Central memory CD8-positive, alpha-beta T cell (primary cell): ENCODE data around the gene CHST11.

ENCODE experiments used
- ATAC-seq: fragments of 150-1000 bp; cut with Tn5 transposase; replicated peaks from 2 replicates; pipeline ENCODE4 v1.10.0; 2022; ENCODE audit warnings: mild to moderate bottlenecking, moderate FRiP score, moderate number of reproducible peaks; ENCODE audit not compliant: poor library complexity, severe bottlenecking; ENCODE audit errors: extremely low read depth
- DNase-seq, 2 donors: peaks; one replicate each; pipeline ENCODE4 v3.0.0; 2021; ENCODE audit warnings: low spot score in 2 of 2
- H3K27ac Mint-ChIP-seq: one replicate; pipeline ENCODE4 v1.8.0; 2022; ENCODE audit warnings: low read depth, mild to moderate bottlenecking, moderate library complexity, mixed read lengths
- H3K27me3 Mint-ChIP-seq: one replicate; pipeline ENCODE4 v1.8.0; 2022; ENCODE audit warnings: mixed read lengths
- H3K36me3 Mint-ChIP-seq: one replicate; pipeline ENCODE4 v1.8.0; 2022; ENCODE audit warnings: mild to moderate bottlenecking, moderate library complexity, mixed read lengths; ENCODE audit not compliant: insufficient read depth
- H3K4me1 Mint-ChIP-seq: one replicate; pipeline ENCODE4 v1.8.0; 2022; ENCODE audit warnings: mixed read lengths
- H3K4me3 Mint-ChIP-seq: one replicate; pipeline ENCODE4 v1.8.0; 2022; ENCODE audit warnings: mild to moderate bottlenecking, moderate library complexity, mixed read lengths
- H3K9me3 Mint-ChIP-seq: one replicate; pipeline ENCODE4 v1.8.0; 2022; ENCODE audit warnings: mixed read lengths

CHST11 gene

DNA sequence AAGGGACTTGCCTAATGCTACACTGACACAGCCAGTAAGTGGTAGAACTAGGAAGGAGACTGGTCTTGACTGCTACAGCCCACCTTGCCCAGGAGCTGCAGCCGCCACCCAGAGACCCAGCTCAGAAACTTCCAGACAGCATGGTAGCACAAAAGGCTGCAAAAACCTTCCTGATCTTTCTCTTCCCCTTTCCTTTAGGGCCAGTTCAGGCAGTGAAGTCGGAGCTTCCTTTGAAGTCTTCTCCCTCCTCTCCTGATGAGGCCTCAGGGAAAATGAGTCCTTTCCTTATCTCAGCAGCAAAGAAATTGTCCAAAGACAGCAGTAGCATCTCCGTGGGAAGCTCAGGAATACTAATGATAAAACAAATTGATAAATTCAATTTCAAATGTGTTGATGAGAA, 21.0 kb upstream of the CHST11 start:
- H3K4me3 Mint-ChIP-seq = no peak overlapping the region
- ATAC-seq (no peak), DNase-seq (no peak)
- no peaks in the 10 kb centered on the region for H3K27me3 Mint-ChIP-seq
- H3K36me3 Mint-ChIP-seq = no peaks in the 10 kb centered on the region
- no peak overlapping the region for H3K27ac Mint-ChIP-seq
- H3K9me3 Mint-ChIP-seq = no peaks in the 10 kb centered on the region
- H3K4me1 Mint-ChIP-seq = peaks cover 9% of the 10 kb centered on the region

DNA sequence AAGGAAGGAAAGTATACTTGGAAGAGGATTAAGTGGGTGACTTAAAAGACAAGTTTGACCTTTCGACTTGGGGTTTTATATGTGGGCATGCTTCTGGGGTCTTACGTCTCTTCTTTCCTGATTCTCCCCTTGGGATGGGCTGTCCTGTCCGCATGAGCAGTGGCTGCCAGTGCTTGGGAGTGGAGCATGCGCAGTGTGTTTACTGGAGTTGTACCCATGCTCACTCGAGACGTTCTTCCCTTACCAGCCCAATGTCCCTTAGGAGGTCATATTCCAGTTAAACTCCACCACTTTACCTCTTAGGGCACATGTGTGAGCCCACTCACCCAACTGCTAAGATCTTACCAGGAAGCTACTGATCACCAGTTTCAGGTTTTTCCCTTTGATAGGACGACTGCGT, 20.0 kb upstream of the CHST11 start:
- DNase-seq = no peak
- no peaks in the 10 kb centered on the region for H3K36me3 Mint-ChIP-seq
- ATAC-seq = no peak
- peaks cover 9% of the 10 kb centered on the region for H3K4me1 Mint-ChIP-seq
- no peaks in the 10 kb centered on the region for H3K9me3 Mint-ChIP-seq
- H3K27ac Mint-ChIP-seq = no peak overlapping the region
- H3K27me3 Mint-ChIP-seq = no peaks in the 10 kb centered on the region
- no peak overlapping the region for H3K4me3 Mint-ChIP-seq

DNA sequence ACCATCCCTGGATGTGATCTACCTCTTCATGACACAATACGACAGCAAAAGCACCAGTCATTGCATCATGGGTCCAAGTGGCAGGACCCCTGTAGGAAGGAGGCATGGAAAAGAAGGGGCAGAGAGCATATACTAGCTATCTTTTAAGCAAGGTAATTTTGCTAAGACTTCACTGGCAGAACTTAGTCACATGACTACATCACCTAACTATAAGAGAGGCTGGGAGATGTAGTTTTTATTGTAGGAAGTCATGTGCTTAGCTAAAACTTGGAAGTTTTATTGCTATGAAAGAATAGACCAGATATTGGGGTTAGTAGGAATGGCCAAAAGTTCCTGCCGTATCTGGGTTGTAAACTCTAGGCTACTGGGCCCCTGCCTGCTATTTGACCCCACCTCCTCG, 18.6 kb upstream of the CHST11 start:
- peaks cover 9% of the 10 kb centered on the region for H3K4me1 Mint-ChIP-seq
- no peaks in the 10 kb centered on the region for H3K36me3 Mint-ChIP-seq
- ATAC-seq = no peak
- H3K9me3 Mint-ChIP-seq = no peaks in the 10 kb centered on the region
- no peaks in the 10 kb centered on the region for H3K27me3 Mint-ChIP-seq
- no peak overlapping the region for H3K4me3 Mint-ChIP-seq
- no peak for DNase-seq
- no peak overlapping the region for H3K27ac Mint-ChIP-seq

DNA sequence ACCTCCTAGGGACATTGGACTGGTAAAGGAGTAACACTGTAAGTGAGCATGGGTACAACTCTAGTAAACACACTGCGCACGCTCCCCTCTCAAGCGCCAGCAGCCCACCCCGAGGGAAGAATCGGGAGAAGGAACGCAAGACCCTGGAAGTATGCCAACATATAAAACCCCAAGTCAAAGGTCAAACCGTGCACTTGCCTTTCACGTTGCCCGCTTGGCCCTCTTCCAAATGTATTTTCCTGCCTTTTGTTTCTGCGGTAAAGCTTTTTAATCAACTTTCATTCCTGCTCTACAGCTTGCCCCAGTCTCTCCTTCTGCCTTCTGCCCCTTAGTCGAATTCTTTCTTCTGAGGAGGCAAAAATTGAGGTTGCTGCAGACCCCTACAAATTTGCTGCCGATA, 17.6 kb upstream of the CHST11 start:
- no peak overlapping the region for H3K27ac Mint-ChIP-seq
- H3K36me3 Mint-ChIP-seq = no peaks in the 10 kb centered on the region
- peaks cover 9% of the 10 kb centered on the region for H3K4me1 Mint-ChIP-seq
- no peaks in the 10 kb centered on the region for H3K27me3 Mint-ChIP-seq
- H3K9me3 Mint-ChIP-seq = no peaks in the 10 kb centered on the region
- no peak overlapping the region for H3K4me3 Mint-ChIP-seq
- DNase-seq = no peak
- no peak for ATAC-seq

DNA sequence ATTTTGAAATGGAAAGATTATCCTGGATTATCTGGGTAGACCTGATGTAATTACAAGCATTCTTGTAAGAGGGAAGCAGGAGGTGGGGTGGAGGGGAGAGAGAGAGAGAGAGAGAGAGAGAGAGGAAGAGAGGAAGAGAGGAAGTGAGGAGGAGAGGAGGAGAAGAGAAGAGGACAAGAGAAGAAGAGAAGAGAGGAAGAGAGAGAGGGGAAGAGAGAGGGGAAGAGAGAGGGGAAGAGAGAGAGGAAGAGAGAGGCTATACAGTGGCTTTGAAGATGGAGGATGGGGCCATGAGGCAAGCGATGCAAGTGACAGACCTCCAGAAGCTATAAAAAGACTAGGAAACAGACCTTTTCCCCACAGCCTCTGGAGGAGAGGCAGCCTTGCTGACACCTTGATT, 13.7 kb upstream of the CHST11 start:
- ATAC-seq (no peak), DNase-seq (no peak)
- Mint-ChIP-seq H3K27me3 (no peaks in the 10 kb centered on the region), H3K27ac (no peak overlapping the region), H3K4me1 (peaks cover 2% of the 10 kb centered on the region), H3K4me3 (no peak overlapping the region), H3K36me3 (no peaks in the 10 kb centered on the region), H3K9me3 (no peaks in the 10 kb centered on the region)

DNA sequence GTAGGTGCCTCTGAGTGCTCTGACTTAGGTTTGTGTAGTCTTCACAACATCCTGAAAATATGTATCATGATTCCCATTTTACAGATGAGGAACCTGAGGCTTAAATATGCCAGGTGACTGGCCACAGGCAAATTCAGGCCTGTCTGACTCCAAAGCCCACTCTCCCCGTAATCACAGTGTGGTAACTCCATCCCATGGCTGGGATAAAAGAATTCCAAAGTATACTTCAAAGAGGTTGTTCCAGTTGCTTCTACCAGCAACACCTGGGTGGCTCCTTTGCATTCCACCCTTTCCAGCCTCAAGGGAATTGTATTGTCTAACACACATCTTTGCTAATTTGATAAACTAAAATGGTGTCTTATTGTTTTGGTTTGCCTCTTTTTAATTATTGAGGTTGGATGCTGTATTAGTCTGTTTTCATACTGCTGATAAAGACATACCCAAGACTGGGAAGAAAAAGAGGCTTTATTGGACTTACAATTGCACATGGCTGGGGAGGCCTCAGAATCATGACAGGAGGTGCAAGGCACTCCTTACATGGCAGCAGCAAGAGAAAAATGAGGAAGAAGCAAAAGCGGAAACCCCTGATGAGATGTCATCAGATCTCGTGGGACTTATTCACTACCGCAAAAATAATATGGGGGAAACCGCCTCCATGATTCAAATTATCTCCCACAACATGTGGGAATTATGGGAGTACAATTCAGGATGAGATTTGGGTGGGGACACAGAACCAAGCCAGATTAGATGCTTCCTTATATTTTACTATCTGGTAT, 9.9 kb upstream of the CHST11 start:
- Mint-ChIP-seq H3K27ac (no peak overlapping the region), H3K27me3 (no peaks in the 10 kb centered on the region), H3K4me1 (no peaks in the 10 kb centered on the region), H3K4me3 (no peak overlapping the region), H3K9me3 (no peaks in the 10 kb centered on the region), H3K36me3 (no peaks in the 10 kb centered on the region)
- DNase-seq (no peak), ATAC-seq (no peak)

DNA sequence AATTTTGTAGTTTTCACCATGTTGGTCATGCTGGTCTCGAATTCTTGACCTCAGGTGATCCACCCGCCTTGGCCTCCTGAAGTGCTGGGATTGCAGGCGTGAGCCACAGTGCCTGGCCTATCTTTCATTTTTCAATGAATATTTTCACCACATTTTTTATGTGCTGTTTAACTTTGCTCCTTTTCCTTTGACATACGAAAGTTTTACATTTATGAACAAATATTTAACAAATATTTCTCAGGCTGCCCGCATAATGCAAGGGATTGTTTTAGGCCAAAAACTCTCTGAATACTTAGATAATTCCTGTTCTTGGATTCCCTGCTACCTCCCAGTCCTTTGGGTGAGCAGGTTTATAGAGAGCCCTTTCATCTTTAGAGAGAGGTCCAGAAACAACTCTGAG, 8.7 kb upstream of the CHST11 start:
- peaks cover 2% of the 10 kb centered on the region for H3K36me3 Mint-ChIP-seq
- no peak overlapping the region for H3K4me3 Mint-ChIP-seq

DNA sequence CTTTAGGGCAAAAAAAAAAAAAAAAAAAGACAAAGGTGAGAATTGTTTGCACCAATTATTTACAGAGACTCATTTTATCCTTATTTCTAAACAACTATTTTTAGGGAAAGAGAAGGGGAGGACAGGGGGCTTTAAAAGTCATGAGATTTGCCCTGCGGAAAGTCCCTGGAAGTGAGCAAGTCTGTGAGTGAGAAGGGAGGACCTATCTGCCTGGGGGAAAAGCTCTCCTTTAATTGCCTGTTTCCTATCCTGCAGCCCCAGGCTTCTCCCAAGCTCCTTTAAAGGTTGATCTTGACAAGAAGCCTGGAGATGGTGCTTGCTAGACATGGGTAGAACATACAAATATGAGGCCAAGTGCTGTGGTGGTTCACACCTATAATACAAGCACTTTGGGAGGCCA, 8.3 kb upstream of the CHST11 start:
- no peak overlapping the region for H3K27ac Mint-ChIP-seq
- no peaks in the 10 kb centered on the region for H3K9me3 Mint-ChIP-seq
- no peak for ATAC-seq

More for the DNA sequence above, 8.7 kb upstream of the CHST11 start:
- DNase-seq (no peak), ATAC-seq (no peak)
- no peaks in the 10 kb centered on the region for H3K9me3 Mint-ChIP-seq
- peaks cover under 1% of the 10 kb centered on the region for H3K4me1 Mint-ChIP-seq
- H3K27me3 Mint-ChIP-seq = no peaks in the 10 kb centered on the region
- no peak overlapping the region for H3K27ac Mint-ChIP-seq

DNA sequence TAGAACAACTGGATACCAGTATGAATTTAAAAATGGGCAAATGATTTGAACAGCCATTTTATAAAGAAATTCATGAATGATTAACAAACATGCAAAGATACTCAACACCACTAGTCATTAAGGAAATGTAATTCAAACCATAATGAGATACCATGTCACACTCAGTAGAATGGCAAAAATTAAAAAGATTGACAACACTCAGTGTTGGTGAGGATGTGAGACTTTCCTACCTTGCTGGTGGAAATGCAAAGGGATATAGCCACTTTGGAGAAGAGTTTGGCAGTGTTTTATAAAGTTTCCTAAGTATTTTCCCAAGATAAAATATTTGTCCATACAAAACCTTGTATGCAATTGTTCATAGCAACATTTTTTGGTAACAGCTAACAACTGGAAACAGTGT, 6.0 kb upstream of the CHST11 start:
- peaks cover 2% of the 10 kb centered on the region for H3K36me3 Mint-ChIP-seq
- no peak overlapping the region for H3K27ac Mint-ChIP-seq
- DNase-seq (no peak), ATAC-seq (no peak)
- H3K4me3 Mint-ChIP-seq = no peak overlapping the region
- peaks cover 20% of the 10 kb centered on the region for H3K4me1 Mint-ChIP-seq
- H3K9me3 Mint-ChIP-seq = no peaks in the 10 kb centered on the region
- H3K27me3 Mint-ChIP-seq = no peaks in the 10 kb centered on the region

More for the DNA sequence above, 8.3 kb upstream of the CHST11 start:
- Mint-ChIP-seq H3K27me3 (no peaks in the 10 kb centered on the region), H3K4me1 (peaks cover 5% of the 10 kb centered on the region), H3K36me3 (peaks cover 2% of the 10 kb centered on the region), H3K4me3 (no peak overlapping the region)
- no peak for DNase-seq

DNA sequence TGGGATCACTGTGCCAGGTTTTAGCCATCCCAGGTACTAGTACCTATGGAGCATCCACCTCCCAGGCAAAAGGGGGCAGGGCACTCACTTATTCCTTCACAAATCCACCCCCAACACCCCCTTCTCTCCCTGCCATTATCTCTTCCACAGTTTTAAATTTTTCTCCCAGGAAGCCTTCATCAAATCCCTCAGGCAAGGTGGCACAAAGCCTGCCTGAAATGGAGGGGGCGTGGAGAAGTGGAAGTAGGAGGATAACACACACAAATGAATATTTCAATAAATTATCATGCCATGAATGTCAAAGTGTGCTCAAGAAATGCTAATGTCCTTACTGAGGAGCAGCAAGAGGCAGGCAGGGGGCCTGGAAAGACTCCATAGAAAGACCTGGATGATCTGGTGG, 4.7 kb upstream of the CHST11 start:
- Mint-ChIP-seq H3K9me3 (no peaks in the 10 kb centered on the region), H3K27me3 (no peaks in the 10 kb centered on the region), H3K36me3 (peaks cover 8% of the 10 kb centered on the region), H3K27ac (no peak overlapping the region), H3K4me1 (peaks cover 31% of the 10 kb centered on the region), H3K4me3 (no peak overlapping the region)
- ATAC-seq = no peak
- no peak for DNase-seq

DNA sequence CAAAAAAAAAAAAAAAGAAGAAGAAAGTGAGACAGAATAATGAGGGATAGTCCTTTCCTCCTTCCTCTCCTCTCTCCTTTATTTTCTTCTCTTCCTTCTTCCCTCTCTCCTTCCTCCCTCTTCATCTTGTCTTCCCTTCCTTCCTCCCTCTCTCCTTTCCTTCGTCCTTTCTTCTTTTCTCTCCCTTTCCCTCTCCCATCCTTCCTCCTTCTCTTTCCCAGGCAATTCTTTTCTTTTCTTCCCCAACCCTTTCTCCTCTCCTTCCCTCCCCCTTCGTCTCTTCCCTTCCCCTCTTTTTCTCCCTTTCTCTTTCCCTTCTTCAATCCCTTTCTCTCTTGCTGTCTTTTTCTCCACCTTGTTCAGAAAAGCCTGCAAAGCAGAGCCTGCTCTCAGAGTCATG, 3.6 kb upstream of the CHST11 start:
- H3K27me3 Mint-ChIP-seq = no peaks in the 10 kb centered on the region

DNA sequence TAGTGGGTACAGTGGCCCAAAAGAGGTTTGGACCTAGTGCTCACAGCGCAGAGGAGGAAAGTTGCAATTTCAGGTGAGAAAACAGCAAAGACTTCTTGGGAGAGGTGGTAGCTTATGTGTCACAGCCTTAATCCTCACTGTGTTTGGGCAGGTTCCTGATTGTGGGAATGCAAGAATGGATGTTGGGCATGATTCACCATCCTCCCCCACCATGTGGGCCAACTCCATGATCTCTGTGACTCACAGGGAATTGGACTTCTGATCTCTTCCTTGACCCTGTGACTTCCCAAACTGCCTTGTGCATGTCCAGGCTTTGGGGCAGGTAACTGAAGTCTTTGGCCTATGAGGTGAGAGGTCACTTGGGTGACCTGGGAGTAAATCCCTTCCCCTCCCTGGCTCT, 1.8 kb upstream of the CHST11 start:
- no peak for ATAC-seq
- no peak overlapping the region for H3K27ac Mint-ChIP-seq
- DNase-seq = no peak
- no peak overlapping the region for H3K4me3 Mint-ChIP-seq
- H3K27me3 Mint-ChIP-seq = no peaks in the 10 kb centered on the region
- no peaks in the 10 kb centered on the region for H3K9me3 Mint-ChIP-seq
- peaks cover 16% of the 10 kb centered on the region for H3K36me3 Mint-ChIP-seq
- peaks cover 38% of the 10 kb centered on the region for H3K4me1 Mint-ChIP-seq

More for the DNA sequence above, 3.6 kb upstream of the CHST11 start:
- H3K27ac Mint-ChIP-seq = no peak overlapping the region
- H3K36me3 Mint-ChIP-seq = peaks cover 12% of the 10 kb centered on the region
- H3K9me3 Mint-ChIP-seq = no peaks in the 10 kb centered on the region
- no peak overlapping the region for H3K4me3 Mint-ChIP-seq
- ATAC-seq (no peak), DNase-seq (no peak)
- peaks cover 31% of the 10 kb centered on the region for H3K4me1 Mint-ChIP-seq

DNA sequence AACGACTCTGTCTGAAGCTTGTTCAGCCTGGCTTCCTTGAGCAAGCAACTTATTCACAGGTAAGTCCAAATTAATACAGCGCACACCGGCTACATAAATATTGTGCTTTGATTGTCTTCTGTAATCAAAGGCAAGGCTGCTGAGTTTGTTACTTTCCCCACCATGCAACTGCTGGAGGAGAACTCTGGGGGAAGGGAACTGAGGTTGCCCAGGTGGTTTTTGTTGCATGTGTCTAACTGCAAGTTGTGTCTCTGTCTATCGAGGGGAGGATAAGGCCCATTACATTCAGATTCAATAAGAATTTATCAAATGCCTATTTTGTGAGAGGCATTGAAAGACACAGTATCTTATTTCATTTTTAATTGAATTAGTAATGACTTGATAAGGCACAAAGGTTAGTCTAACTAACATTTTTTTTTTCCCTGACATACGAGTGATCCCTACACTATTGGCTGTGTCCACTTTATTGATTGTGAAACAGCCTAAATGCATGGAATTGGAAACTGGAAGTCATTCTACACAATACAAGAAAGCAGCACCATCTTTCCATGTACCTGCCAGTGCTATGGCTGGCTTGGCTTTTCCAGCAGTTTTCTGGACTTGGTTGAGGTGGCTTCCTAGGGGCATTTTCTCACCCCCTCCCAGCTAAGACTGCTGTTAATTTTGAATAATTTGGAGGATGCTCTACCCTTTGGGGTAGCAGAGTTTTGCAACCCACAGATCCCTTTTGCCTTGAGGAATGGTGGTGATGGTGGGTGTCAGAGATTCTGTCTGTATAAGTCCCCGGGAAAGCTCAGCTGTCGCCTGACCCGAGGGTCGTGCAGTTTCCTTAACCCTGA, 951 bp upstream of the CHST11 start:
- Mint-ChIP-seq H3K4me3 (peak overlapping the region; percentile 98), H3K27ac (peak overlapping the region; percentile 96), H3K9me3 (no peaks in the 10 kb centered on the region), H3K27me3 (no peaks in the 10 kb centered on the region), H3K4me1 (peaks cover 43% of the 10 kb centered on the region), H3K36me3 (peaks cover 16% of the 10 kb centered on the region)
- DNase-seq (no peak), ATAC-seq (no peak)
